Stomach (tissue), 9 donors: ENCODE results near the gene MINDY3. TPM values are rescaled to one million over a fixed set of nuclear protein-coding genes. Genes with fewer than 3 reads are reported as not detected.

Experiments used
- DNase-seq, 2 donors: peaks; one replicate each; pipeline versions ENCODE4 v3.0.0 to v3.0.0-alpha.2; 2013 to 2019
- H3K27ac ChIP-seq, 5 donors: fragments of 200-600 bp in 4 of 5; sonication (generic) in 4 of 5; one replicate each; pipeline ENCODE4 v1.5.1; 2013 to 2019; ENCODE audit warnings: mild to moderate bottlenecking in 1 of 5, moderate library complexity in 1 of 5
- H3K27me3 ChIP-seq, 3 donors: fragments of 200-600 bp; sonication (generic); one replicate each; pipeline ENCODE4 v1.5.1; 2017 to 2019; ENCODE audit warnings: mixed run types in 1 of 3
- H3K36me3 ChIP-seq, 4 donors: fragments of 200-600 bp; sonication (generic); 1 replicate in 3 of 4; 2 replicates in 1 of 4; pipeline ENCODE4 v1.5.1; 2016 to 2019
- H3K4me1 ChIP-seq, 4 donors: fragments of 200-600 bp; sonication (generic); one replicate each; pipeline ENCODE4 v1.5.1; 2016 to 2019
- H3K4me3 ChIP-seq, 4 donors: fragments of 200-600 bp; sonication (generic) in 3 of 4; one replicate each; pipeline ENCODE4 v1.5.1; 2016 to 2019; ENCODE audit warnings: mild to moderate bottlenecking in 1 of 4
- H3K9me3 ChIP-seq, 4 donors: fragments of 200-600 bp; sonication (generic); one replicate each; pipeline ENCODE4 v1.5.1; 2016 to 2019
- EP300 ChIP-seq: sonication (generic); formaldehyde crosslinking; IDR thresholded peaks from one replicate; pipeline ENCODE4 v1.6.1; 2017; ENCODE audit warnings: antibody characterized with exemption
- POLR2A ChIP-seq, 4 donors: fragments of 450-650 bp; IDR thresholded peaks; one replicate each; pipeline ENCODE4 v1.6.1; 2016; ENCODE audit warnings: antibody characterized with exemption in 4 of 4, control low read depth in 2 of 4, mild to moderate bottlenecking in 1 of 4, moderate library complexity in 1 of 4
- POLR2AphosphoS5 ChIP-seq, 3 donors: sonication (generic); formaldehyde crosslinking; IDR thresholded peaks; one replicate each; pipeline ENCODE4 v1.6.1; 2016; ENCODE audit warnings: antibody characterized with exemption in 3 of 3
- WGBS, 5 donors: extraction: QIAGEN DNeasy Blood & Tissue Kit in 3 of 5; methylation state at CpG; one replicate each; pipeline versions ENCODE4 v1.1.5 to v1.1.7; 2013 to 2018; 5-methylcytosine and 5-hydroxymethylcytosine counted together
- intact Hi-C: fragments of 100-400 bp; cut with DNase I; formaldehyde crosslinking; loops from one replicate; pipeline ENCODE4 v1.15.1; 2023; ENCODE audit warnings: low total_unique reads
- polyA plus RNA-seq, 3 donors: library from polyadenylated mRNA; stranded (reverse); fragments of 200-250 nt; gene quantifications; one replicate each; pipeline ENCODE4 v1.2.3, GENCODE V29; 2013
- total RNA-seq, 5 donors: library from RNA; depleted of rRNA; stranded (reverse); fragments of >200 nt; gene quantifications; one replicate each; pipeline versions ENCODE4 v1.1.0 to v1.2.3, GENCODE V29; 2014 to 2016
- TF ChIP-seq, protein P1 (sequence below), 7 experiments: fragments of 450-650 bp in 4 of 7; fragments of 200-600 bp in 3 of 7; sonication (generic) in 3 of 7; IDR thresholded peaks; one replicate each; pipeline ENCODE4 v1.5.1; 2016 to 2019; ENCODE audit warnings: antibody characterized with exemption in 7 of 7, control low read depth in 2 of 7, mild to moderate bottlenecking in 1 of 7
- donor health status: healthy with polysubstance abuse.
- donor health status: Bipolar disorder and iron deficiency.
- donor health status: healthy.

MINDY3 gene
- total and polyA plus RNA-seq, 8 donors, result 7.6 to 55.4 (median 17.6) TPM

DNA sequence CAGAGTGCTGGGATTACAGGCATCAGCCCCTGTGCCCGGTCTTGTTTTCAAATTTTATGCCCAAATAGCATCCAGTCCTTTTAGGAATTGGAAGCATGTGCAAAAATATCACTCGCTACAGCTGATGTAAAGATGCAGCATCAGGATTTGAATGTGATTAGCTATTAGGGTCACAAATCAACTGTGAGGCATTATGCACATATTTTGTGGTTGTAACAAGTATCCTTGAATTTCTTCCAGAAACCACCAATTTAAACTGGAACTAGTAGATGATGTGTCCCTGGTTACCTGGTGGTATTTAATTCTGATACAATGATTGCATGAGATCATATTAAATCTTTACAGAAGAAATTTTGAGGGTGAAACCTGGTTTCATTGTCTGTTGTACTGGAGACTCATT lies 99.6 kb downstream of the MINDY3 start:
- Histone ChIP-seq H3K4me3 (no peak overlapping the region), H3K36me3 (no peaks in the 10 kb centered on the region), H3K9me3 (no peaks in the 10 kb centered on the region), H3K27ac (no peak overlapping the region), H3K27me3 (peaks cover 0 to 9% (median 0%) of the 10 kb centered on the region in 3 donors), H3K4me1 (no peaks in the 10 kb centered on the region)
- DNase-seq, result no peak
- 90 to 97% (median 94%) methylated on average over 2 of the region's 2 CpGs for WGBS, 5 donors
- intact Hi-C loops, result no loop called here
- TF ChIP-seq, protein P1, sequence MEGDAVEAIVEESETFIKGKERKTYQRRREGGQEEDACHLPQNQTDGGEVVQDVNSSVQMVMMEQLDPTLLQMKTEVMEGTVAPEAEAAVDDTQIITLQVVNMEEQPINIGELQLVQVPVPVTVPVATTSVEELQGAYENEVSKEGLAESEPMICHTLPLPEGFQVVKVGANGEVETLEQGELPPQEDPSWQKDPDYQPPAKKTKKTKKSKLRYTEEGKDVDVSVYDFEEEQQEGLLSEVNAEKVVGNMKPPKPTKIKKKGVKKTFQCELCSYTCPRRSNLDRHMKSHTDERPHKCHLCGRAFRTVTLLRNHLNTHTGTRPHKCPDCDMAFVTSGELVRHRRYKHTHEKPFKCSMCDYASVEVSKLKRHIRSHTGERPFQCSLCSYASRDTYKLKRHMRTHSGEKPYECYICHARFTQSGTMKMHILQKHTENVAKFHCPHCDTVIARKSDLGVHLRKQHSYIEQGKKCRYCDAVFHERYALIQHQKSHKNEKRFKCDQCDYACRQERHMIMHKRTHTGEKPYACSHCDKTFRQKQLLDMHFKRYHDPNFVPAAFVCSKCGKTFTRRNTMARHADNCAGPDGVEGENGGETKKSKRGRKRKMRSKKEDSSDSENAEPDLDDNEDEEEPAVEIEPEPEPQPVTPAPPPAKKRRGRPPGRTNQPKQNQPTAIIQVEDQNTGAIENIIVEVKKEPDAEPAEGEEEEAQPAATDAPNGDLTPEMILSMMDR (IDR thresholded peaks at IDR 0.05), result no peak
- TF ChIP-seq EP300, result no peak
- TF ChIP-seq POLR2A (IDR thresholded peaks at IDR 0.05), result no peak
- TF ChIP-seq POLR2AphosphoS5 (IDR thresholded peaks at IDR 0.05), result no peak

DNA sequence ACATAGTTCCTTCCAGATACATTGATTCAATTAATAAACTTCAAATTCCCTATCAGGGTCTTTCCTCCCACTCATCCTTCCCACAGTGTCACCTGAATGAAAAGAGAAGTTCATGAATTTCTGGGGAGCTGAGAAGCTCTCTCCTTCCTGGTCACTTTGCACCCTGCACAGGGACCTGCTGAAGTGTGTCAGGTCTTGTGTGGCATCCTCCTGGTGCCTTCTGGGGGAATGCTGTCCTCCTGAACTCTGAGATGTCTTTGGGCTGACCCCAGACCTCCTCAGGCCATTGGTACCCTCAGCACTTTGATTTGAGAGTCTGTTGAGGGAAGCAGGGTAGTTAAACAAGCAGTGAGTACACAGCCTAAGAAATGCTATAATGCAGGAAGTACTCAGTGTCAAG lies 101.0 kb downstream of the MINDY3 start:
- Histone ChIP-seq H3K4me3 (no peak overlapping the region), H3K9me3 (no peaks in the 10 kb centered on the region), H3K27ac (no peak overlapping the region), H3K27me3 (peaks cover 0 to 14% (median 0%) of the 10 kb centered on the region in 3 donors), H3K4me1 (no peaks in the 10 kb centered on the region), H3K36me3 (no peaks in the 10 kb centered on the region)
- no peak for DNase-seq
- intact Hi-C loops, result no loop called here
- TF ChIP-seq, protein P1 (IDR thresholded peaks at IDR 0.05), result no peak
- TF ChIP-seq POLR2AphosphoS5 (IDR thresholded peaks at IDR 0.05) (no peak), POLR2A (IDR thresholded peaks at IDR 0.05) (no peak), EP300 (no peak)

DNA sequence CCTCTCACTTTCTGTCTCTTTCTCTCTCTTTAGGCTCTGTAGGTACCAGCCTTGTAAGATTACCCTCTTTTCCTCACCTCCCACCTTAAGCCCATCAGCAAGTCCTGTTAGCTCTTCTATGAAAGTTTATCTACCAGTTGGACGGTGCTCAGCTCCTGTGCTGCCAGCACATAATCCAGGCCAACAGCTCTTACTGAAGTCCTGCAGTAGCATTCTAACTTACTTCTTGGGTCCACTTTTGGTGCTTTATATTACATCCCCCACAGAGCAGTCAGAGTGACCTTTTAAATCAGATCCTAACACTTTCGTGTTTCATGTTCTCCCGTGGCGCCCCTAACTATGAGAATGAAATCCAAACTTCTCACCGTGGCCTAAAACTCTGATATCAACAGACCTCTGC lies 101.7 kb downstream of the MINDY3 start:
- Histone ChIP-seq H3K27ac (no peak overlapping the region), H3K27me3 (peaks cover 0 to 14% (median 0%) of the 10 kb centered on the region in 3 donors), H3K4me3 (no peak overlapping the region), H3K36me3 (no peaks in the 10 kb centered on the region), H3K9me3 (no peaks in the 10 kb centered on the region), H3K4me1 (no peaks in the 10 kb centered on the region)
- TF ChIP-seq POLR2AphosphoS5 (IDR thresholded peaks at IDR 0.05) (no peak), EP300 (no peak), POLR2A (IDR thresholded peaks at IDR 0.05) (no peak)
- TF ChIP-seq, protein P1 (IDR thresholded peaks at IDR 0.05), result no peak
- WGBS, 5 donors, result 79 to 85% (median 79%) methylated on average over 5 of the region's 5 CpGs
- intact Hi-C loops, result no loop called here
- DNase-seq, result no peak

DNA sequence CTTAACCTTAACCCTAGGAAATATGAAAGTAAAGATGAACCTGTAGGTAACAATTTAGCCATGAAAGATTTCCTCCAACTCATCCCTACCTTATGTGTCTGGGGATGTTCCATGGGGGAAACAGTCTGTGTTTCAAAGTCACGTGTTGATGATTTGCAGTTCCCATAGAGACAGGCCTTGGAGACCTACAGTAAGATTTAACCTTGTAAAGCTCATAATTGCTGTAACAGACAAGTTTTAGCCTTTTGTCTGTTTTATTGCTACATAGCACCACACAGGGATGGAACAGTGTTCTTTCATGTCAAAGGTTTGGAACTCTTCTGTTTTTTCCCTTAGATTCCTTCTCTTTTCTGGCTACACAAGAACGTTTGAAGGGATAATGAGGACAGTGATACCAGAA lies 105.4 kb downstream of the MINDY3 start:
- WGBS, 5 donors, result 21 to 41% (median 32%) methylated on average over 2 of the region's 2 CpGs
- Histone ChIP-seq H3K36me3 (no peaks in the 10 kb centered on the region), H3K9me3 (no peaks in the 10 kb centered on the region), H3K4me3 (no peak overlapping the region), H3K4me1 (no peaks in the 10 kb centered on the region), H3K27me3 (peaks cover 0 to 14% (median 0%) of the 10 kb centered on the region in 3 donors), H3K27ac (no peak overlapping the region)
- no peak for DNase-seq
- intact Hi-C loops, result no loop called here
- TF ChIP-seq POLR2AphosphoS5 (IDR thresholded peaks at IDR 0.05) (no peak), POLR2A (IDR thresholded peaks at IDR 0.05) (no peak), EP300 (no peak)
- TF ChIP-seq, protein P1 (IDR thresholded peaks at IDR 0.05), result no peak
